Lung (tissue), 12 donors: ENCODE data around the gene GGCT. TPM values are rescaled to one million over a fixed set of nuclear protein-coding genes. Genes with fewer than 3 reads are reported as not detected.
A peak's percentile ranks its signal among the peaks of the same experiment; 100 is the strongest.

Experiments used
- ATAC-seq: fragments of 200-7000 bp; cut with Tn5 transposase; one replicate; pipeline ENCODE4 v1.9.1; 2020; ENCODE audit warnings: moderate number of reproducible peaks; ENCODE audit not compliant: insufficient read depth, low FRiP score
- DNase-seq, 3 donors: peaks; one replicate each; pipeline ENCODE4 v3.0.0-alpha.2; 2013 to 2017
- H3K27ac ChIP-seq, 2 donors: one replicate each; pipeline ENCODE4 v1.5.1; 2013; ENCODE audit warnings: mild to moderate bottlenecking in 2 of 2, moderate library complexity in 2 of 2, control low read depth in 1 of 2, inconsistent platforms in 1 of 2, low read depth in 1 of 2, low read length in 1 of 2
- H3K27me3 ChIP-seq, 3 donors: one replicate each; pipeline ENCODE4 v1.5.1; 2013; ENCODE audit warnings: low read length in 2 of 3; ENCODE audit not compliant: control insufficient read depth in 3 of 3, insufficient read depth in 3 of 3
- H3K36me3 ChIP-seq, 4 donors: one replicate each; pipeline ENCODE4 v1.5.1; 2013; ENCODE audit warnings: low read length in 4 of 4, mild to moderate bottlenecking in 1 of 4, moderate library complexity in 1 of 4; ENCODE audit not compliant: control insufficient read depth in 4 of 4, insufficient read depth in 4 of 4
- H3K4me1 ChIP-seq, 5 donors: one replicate each; pipeline ENCODE4 v1.5.1; 2013; ENCODE audit warnings: low read length in 5 of 5, mild to moderate bottlenecking in 2 of 5, moderate library complexity in 1 of 5; ENCODE audit not compliant: control insufficient read depth in 5 of 5, insufficient read depth in 5 of 5
- H3K4me3 ChIP-seq: one replicate; pipeline ENCODE4 v1.5.1; 2013; ENCODE audit warnings: mild to moderate bottlenecking, control low read depth, moderate library complexity
- H3K9ac ChIP-seq, 2 donors: one replicate each; pipeline ENCODE4 v1.5.1; 2013; ENCODE audit warnings: low read length in 2 of 2, control low read depth in 1 of 2; ENCODE audit not compliant: insufficient read depth in 1 of 2
- H3K9me3 ChIP-seq, 4 donors: one replicate each; pipeline ENCODE4 v1.5.1; 2013; ENCODE audit warnings: low read length in 3 of 4, mild to moderate bottlenecking in 1 of 4, moderate library complexity in 1 of 4; ENCODE audit not compliant: control insufficient read depth in 4 of 4, insufficient read depth in 3 of 4
- WGBS, 2 donors: extraction: QIAGEN DNeasy Blood & Tissue Kit; methylation state at CpG; one replicate each; pipeline ENCODE4 v1.1.7; 2013; 5-methylcytosine and 5-hydroxymethylcytosine counted together
- polyA plus RNA-seq, 2 donors: library from polyadenylated mRNA; stranded (reverse); fragments of 200-250 nt; gene quantifications; one replicate each; pipeline ENCODE4 v1.2.1, GENCODE V29; 2013
- total RNA-seq, 2 donors: library from RNA; depleted of rRNA in 1 of 2; stranded (reverse); fragments of >200 nt in 1 of 2; gene quantifications; one replicate each; pipeline ENCODE4 v1.2.1, GENCODE V29; 2014 to 2021
- TF ChIP-seq, protein P1 (sequence below): IDR thresholded peaks from 2 replicates; pipeline ENCODE4 v1.5.1; 2012; ENCODE audit warnings: mild to moderate bottlenecking; ENCODE audit errors: control extremely low read depth, extremely low read depth
- donor health status: control.
- donor health status: control.
- donor health status: Bipolar disorder and iron deficiency.
- donor health status: healthy.
- donor health status: DM: yes; HTN: yes; CAD: no.

The GGCT gene
- total and polyA plus RNA-seq, 4 donors = 33.1 to 90.1 (median 41.6) TPM

DNA sequence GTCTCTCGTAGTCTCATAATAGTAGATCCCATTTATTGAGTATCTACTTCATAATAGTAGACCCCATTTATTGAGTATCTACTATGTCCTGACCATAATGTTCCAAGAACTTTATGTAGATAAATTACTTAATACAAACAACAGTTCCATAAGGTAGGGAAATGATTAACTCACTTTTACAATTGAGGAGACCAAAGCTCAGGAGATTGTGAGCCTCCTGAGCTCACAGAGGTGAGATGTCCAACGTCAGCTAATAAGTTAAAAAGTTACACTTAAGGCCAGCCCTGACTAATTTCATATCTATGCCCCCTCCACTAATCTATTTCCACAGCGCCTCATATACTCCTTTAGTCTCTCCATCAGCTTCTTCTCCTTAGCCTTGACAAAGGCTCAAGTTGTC, 17.5 kb upstream of the GGCT start:
- no peak overlapping the region for H3K4me3 ChIP-seq
- no peak overlapping the region for H3K9ac ChIP-seq
- H3K27ac ChIP-seq = no peak overlapping the region
- 97 to 99% methylated on average over 3 of the region's 3 CpGs for WGBS, 2 donors
- H3K4me1 ChIP-seq = peaks cover 0 to 5% (median 0%) of the 10 kb centered on the region in 5 donors
- no peak for ATAC-seq
- no peak for DNase-seq
- H3K9me3 ChIP-seq = no peaks in the 10 kb centered on the region
- TF ChIP-seq, protein P1, sequence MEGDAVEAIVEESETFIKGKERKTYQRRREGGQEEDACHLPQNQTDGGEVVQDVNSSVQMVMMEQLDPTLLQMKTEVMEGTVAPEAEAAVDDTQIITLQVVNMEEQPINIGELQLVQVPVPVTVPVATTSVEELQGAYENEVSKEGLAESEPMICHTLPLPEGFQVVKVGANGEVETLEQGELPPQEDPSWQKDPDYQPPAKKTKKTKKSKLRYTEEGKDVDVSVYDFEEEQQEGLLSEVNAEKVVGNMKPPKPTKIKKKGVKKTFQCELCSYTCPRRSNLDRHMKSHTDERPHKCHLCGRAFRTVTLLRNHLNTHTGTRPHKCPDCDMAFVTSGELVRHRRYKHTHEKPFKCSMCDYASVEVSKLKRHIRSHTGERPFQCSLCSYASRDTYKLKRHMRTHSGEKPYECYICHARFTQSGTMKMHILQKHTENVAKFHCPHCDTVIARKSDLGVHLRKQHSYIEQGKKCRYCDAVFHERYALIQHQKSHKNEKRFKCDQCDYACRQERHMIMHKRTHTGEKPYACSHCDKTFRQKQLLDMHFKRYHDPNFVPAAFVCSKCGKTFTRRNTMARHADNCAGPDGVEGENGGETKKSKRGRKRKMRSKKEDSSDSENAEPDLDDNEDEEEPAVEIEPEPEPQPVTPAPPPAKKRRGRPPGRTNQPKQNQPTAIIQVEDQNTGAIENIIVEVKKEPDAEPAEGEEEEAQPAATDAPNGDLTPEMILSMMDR = no peak
- no peaks in the 10 kb centered on the region for H3K27me3 ChIP-seq
- no peaks in the 10 kb centered on the region for H3K36me3 ChIP-seq

DNA sequence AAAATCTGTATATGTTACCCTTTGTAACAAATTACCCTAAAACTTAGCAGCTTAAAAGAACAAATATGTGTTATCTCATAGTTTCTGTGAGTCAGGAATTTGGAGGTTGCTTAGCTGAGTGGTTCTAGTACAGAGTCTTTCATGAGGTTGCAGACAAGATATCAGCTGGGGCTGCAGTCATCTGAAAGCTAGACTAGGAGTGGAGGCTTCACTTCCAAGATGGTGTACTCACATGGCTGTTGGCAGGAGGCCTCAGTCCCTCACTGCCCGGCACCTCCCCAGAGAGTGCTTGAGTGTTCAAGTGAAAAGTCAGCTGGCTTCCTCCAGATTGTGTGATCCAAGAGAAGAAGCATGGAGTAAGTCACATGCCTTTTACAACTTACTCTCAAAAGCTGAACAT, 16.9 kb upstream of the GGCT start:
- no peak overlapping the region for H3K27ac ChIP-seq
- no peak overlapping the region for H3K4me3 ChIP-seq
- no peak for ATAC-seq
- no peaks in the 10 kb centered on the region for H3K27me3 ChIP-seq
- H3K4me1 ChIP-seq = peaks cover 0 to 5% (median 0%) of the 10 kb centered on the region in 5 donors
- DNase-seq = peak in 2 of 3 donors; percentile 24 to 52
- H3K36me3 ChIP-seq = no peaks in the 10 kb centered on the region
- H3K9ac ChIP-seq = no peak overlapping the region
- WGBS, 2 donors = 58 to 86% methylated on average over 1 of the region's 1 CpG
- TF ChIP-seq, protein P1 = no peak
- H3K9me3 ChIP-seq = no peaks in the 10 kb centered on the region

DNA sequence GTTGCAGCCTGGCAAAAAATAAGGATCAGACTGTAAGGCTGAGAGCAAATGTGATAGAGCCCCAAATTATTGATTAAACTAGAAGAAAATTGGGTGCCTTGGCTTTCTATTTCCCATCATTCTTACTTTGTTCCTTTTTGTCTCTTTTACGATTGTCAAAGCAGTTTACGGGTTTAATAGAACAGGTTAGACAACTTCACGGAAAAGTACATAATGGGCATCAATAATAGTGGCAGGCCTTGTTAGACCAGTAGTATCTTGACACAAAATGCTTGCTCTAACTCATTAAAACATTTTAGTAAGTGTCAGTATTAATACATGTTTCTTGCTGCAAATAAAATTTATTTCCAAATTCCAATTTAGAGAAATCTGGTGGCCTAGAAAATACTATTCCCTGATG, 14.5 kb upstream of the GGCT start:
- TF ChIP-seq, protein P1 = no peak

DNA sequence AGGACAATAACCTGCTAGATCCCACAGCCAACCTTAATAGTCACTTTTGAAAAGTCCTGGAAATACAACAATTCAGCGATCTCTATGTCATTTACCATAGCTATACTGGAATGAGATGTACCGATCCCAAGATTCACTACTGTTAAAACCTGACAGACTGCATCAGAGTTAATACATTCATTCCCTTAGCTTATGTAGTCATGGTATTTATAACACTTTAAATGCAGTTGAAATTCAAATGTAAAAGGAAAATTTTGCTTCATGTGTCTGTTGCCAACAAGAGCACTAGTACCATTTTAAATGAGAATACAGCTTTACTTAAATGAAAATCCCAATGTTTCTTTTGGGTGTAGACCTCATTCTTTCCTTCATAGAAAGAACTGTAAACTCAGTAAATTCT, 11.1 kb upstream of the GGCT start:
- no peak overlapping the region for H3K27ac ChIP-seq
- H3K4me1 ChIP-seq = no peaks in the 10 kb centered on the region
- DNase-seq (no peak), ATAC-seq (no peak)
- no peak overlapping the region for H3K4me3 ChIP-seq
- H3K9ac ChIP-seq = no peak overlapping the region
- H3K27me3 ChIP-seq = no peaks in the 10 kb centered on the region
- WGBS, 2 donors = 93 to 97% methylated on average over 2 of the region's 2 CpGs
- H3K9me3 ChIP-seq = no peaks in the 10 kb centered on the region
- TF ChIP-seq, protein P1 = no peak
- H3K36me3 ChIP-seq = no peaks in the 10 kb centered on the region

More for the DNA sequence above, 14.5 kb upstream of the GGCT start:
- Histone ChIP-seq H3K4me1 (peaks cover 0 to 3% (median 0%) of the 10 kb centered on the region in 5 donors), H3K27me3 (no peaks in the 10 kb centered on the region), H3K9ac (no peak overlapping the region), H3K27ac (no peak overlapping the region), H3K4me3 (no peak overlapping the region), H3K9me3 (no peaks in the 10 kb centered on the region), H3K36me3 (no peaks in the 10 kb centered on the region)
- DNase-seq (peak in 1 of 3 donors; percentile 50), ATAC-seq (no peak)
- WGBS, 2 donors = 68 to 84% methylated on average over 3 of the region's 3 CpGs
